ENCODE results near the gene LCE5A. TPM values are rescaled to one million over a fixed set of nuclear protein-coding genes. Genes with fewer than 3 reads are reported as not detected.

Gene LCE5A
- total RNA-seq, 1 experiment from 2014 or later, result not detected

- peaks cover 4% of the 10 kb centered on the region for H3K27me3 ChIP-seq (ENCODE audit: control insufficient read depth, insufficient read depth, low read length)
These were observed 29.3 kb downstream of the LCE5A start for GRCh38 chr1:152539901-152540300.

GRCh38 chr1:152543820-152544219 is 33.2 kb downstream of the LCE5A start:
- Histone ChIP-seq H3K4me1 (ENCODE audit: control insufficient read depth, insufficient read depth, low read length) (no peaks in the 10 kb centered on the region), H3K27ac (ENCODE audit: low read length) (no peak overlapping the region), H3K4me3 (ENCODE audit: low read depth in 2 of 2, low read length in 2 of 2) (no peak overlapping the region), H3K27me3 (ENCODE audit: control insufficient read depth, insufficient read depth, low read length) (no peaks in the 10 kb centered on the region; the same call in 1 of the 2 replicates), H3K9me3 (ENCODE audit: control insufficient read depth, insufficient read depth, low read depth, low read length) (no peaks in the 10 kb centered on the region), H3K36me3 (ENCODE audit: control insufficient read depth, insufficient read depth, low read length) (no peaks in the 10 kb centered on the region)
- CTCF ChIA-PET, result no interaction called here
- in situ Hi-C loops (cut with HindIII; ENCODE audit: low pct_unique_long_range_greater_than_20kb, low sequenced_read_pairs) (no loop called here), intact Hi-C loops (cut with micrococcal nuclease; ENCODE audit: unreplicated experiment) (no loop called here)
- DNase-seq (ENCODE audit: low read depth, low spot score), result no peak
- no TSS peak for BruUV-seq (replicated peaks)
- no peak for ATAC-seq
- TF ChIP-seq POLR2AphosphoS5 (IDR thresholded peaks at IDR 0.05; ENCODE audit: low read depth, low read length) (no peak), CTCF (IDR thresholded peaks at IDR 0.05) (peak; percentile 57), TCF7L2 (IDR thresholded peaks at IDR 0.05; ENCODE audit: low read depth, low read length) (peak; percentile 63; the same call in 1 of the 2 replicates), SIN3A (IDR thresholded peaks at IDR 0.05; ENCODE audit: borderline replicate concordance, insufficient read depth, low read depth, low read length) (no peak), REST (IDR thresholded peaks at IDR 0.05; ENCODE audit: insufficient read depth in 1 of 2, low read depth in 2 of 2, low read length in 1 of 2) (no peak)
- POLR2A ChIA-PET, result no interaction called here

More at GRCh38 chr1:152539901-152540300, 29.3 kb downstream of the LCE5A start:
- ChIA-PET POLR2A (no interaction called here), CTCF (no interaction called here)
- Histone ChIP-seq H3K4me1 (ENCODE audit: control insufficient read depth, insufficient read depth, low read length) (no peaks in the 10 kb centered on the region), H3K4me3 (ENCODE audit: low read depth in 2 of 2, low read length in 2 of 2) (no peak overlapping the region), H3K36me3 (ENCODE audit: control insufficient read depth, insufficient read depth, low read length) (no peaks in the 10 kb centered on the region), H3K9me3 (ENCODE audit: control insufficient read depth, insufficient read depth, low read depth, low read length) (no peaks in the 10 kb centered on the region), H3K27ac (ENCODE audit: low read length) (no peak overlapping the region)
- DNase-seq (ENCODE audit: low read depth, low spot score), result no peak
- intact Hi-C loops (cut with micrococcal nuclease; ENCODE audit: unreplicated experiment) (no loop called here), in situ Hi-C loops (cut with HindIII; ENCODE audit: low pct_unique_long_range_greater_than_20kb, low sequenced_read_pairs) (no loop called here)
- ATAC-seq, result no peak
- TF ChIP-seq REST (IDR thresholded peaks at IDR 0.05; ENCODE audit: insufficient read depth in 1 of 2, low read depth in 2 of 2, low read length in 1 of 2) (no peak), POLR2AphosphoS5 (IDR thresholded peaks at IDR 0.05; ENCODE audit: low read depth, low read length) (no peak), SIN3A (IDR thresholded peaks at IDR 0.05; ENCODE audit: borderline replicate concordance, insufficient read depth, low read depth, low read length) (no peak), TCF7L2 (IDR thresholded peaks at IDR 0.05; ENCODE audit: low read depth, low read length) (no peak), CTCF (IDR thresholded peaks at IDR 0.05) (no peak)
- BruUV-seq (replicated peaks), result no TSS peak
